ENCODE results near the gene DLGAP3.

Gene DLGAP3

GRCh38 chr1:34833711-34834110, 95.7 kb downstream of the DLGAP3 start:
- Histone ChIP-seq H3K4me1 (ENCODE audit: control insufficient read depth in 2 of 2, insufficient read depth in 1 of 2, low read depth in 1 of 2, low read length in 2 of 2) (peaks cover 2 to 9% of the 10 kb centered on the region in 2 donors), H2BK12ac (ENCODE audit: low read length) (no peak overlapping the region), H3K9me3 (replicated peaks in 1 of 2; ENCODE audit: control insufficient read depth in 2 of 2, insufficient read depth in 1 of 2, low read depth in 1 of 2, low read length in 2 of 2) (no peaks in the 10 kb centered on the region), H3K4me3 (ENCODE audit: low read length in 2 of 2) (no peak overlapping the region), H3K27me3 (ENCODE audit: control insufficient read depth in 3 of 3, insufficient read depth in 3 of 3, low read depth in 1 of 3, low read length in 3 of 3) (no peaks in the 10 kb centered on the region), H2AK5ac (ENCODE audit: low read depth, low read length) (no peak overlapping the region), H3K4me2 (ENCODE audit: insufficient read depth, low read length, poor library complexity, severe bottlenecking) (no peak overlapping the region), H3K14ac (ENCODE audit: low read length) (no peak overlapping the region), H4K91ac (ENCODE audit: low read depth, low read length, poor library complexity) (no peak overlapping the region), H3K36me3 (replicated peaks in 1 of 2; ENCODE audit: control insufficient read depth in 2 of 2, insufficient read depth in 2 of 2, low read length in 2 of 2) (no peaks in the 10 kb centered on the region), H3K79me1 (ENCODE audit: low read depth, low read length) (no peaks in the 10 kb centered on the region), H2AFZ (ENCODE audit: low read length) (no peak overlapping the region), H3K23ac (ENCODE audit: low read depth, low read length, poor library complexity) (no peak overlapping the region), H4K8ac (ENCODE audit: low read depth, low read length) (no peak overlapping the region), H3K27ac (replicated peaks; ENCODE audit: low read length) (no peak overlapping the region), H2BK15ac (ENCODE audit: low read length) (no peak overlapping the region), H2BK5ac (ENCODE audit: low read length) (no peak overlapping the region), H3K18ac (ENCODE audit: low read length) (no peak overlapping the region), H3K9ac (ENCODE audit: low read depth, low read length, poor library complexity) (no peak overlapping the region), H3K4ac (ENCODE audit: low read length) (no peak overlapping the region), H2BK120ac (ENCODE audit: low read depth, low read length) (no peak overlapping the region)
- no CpG with 5 or more reads among the region's 1 CpG for WGBS, 2 donors (ENCODE audit: extremely low coverage in 2 of 2, insufficient read length in 2 of 2, insufficient replicate concordance in 1 of 2)
- no peak for DNase-seq (ENCODE audit: low spot score)

GRCh38 chr1:34831721-34832246, 97.7 kb downstream of the DLGAP3 start:
- Histone ChIP-seq H3K9ac (ENCODE audit: low read depth, low read length, poor library complexity) (peak overlapping the region; percentile 7), H3K27ac (replicated peaks; ENCODE audit: low read length) (no peak overlapping the region)

GRCh38 chr1:34829250-34829649, 100.2 kb downstream of the DLGAP3 start:
- no peak overlapping the region for H3K9ac ChIP-seq (ENCODE audit: low read depth, low read length, poor library complexity)
- no peak overlapping the region for H3K27ac ChIP-seq (replicated peaks; ENCODE audit: low read length)
- no peaks in the 10 kb centered on the region for H3K36me3 ChIP-seq (replicated peaks in 1 of 2; ENCODE audit: control insufficient read depth in 2 of 2, insufficient read depth in 2 of 2, low read length in 2 of 2)
- H4K8ac ChIP-seq (ENCODE audit: low read depth, low read length), result no peak overlapping the region
- no peak overlapping the region for H2AFZ ChIP-seq (ENCODE audit: low read length)
- no peaks in the 10 kb centered on the region for H3K9me3 ChIP-seq (replicated peaks in 1 of 2; ENCODE audit: control insufficient read depth in 2 of 2, insufficient read depth in 1 of 2, low read depth in 1 of 2, low read length in 2 of 2)
- no peaks in the 10 kb centered on the region for H3K27me3 ChIP-seq (ENCODE audit: control insufficient read depth in 3 of 3, insufficient read depth in 3 of 3, low read depth in 1 of 3, low read length in 3 of 3)
- DNase-seq (ENCODE audit: low spot score), result no peak
- no peaks in the 10 kb centered on the region for H3K79me1 ChIP-seq (ENCODE audit: low read depth, low read length)
- H2BK5ac ChIP-seq (ENCODE audit: low read length), result no peak overlapping the region
- H4K91ac ChIP-seq (ENCODE audit: low read depth, low read length, poor library complexity), result no peak overlapping the region
- no peak overlapping the region for H3K14ac ChIP-seq (ENCODE audit: low read length)
- no CpG with 5 or more reads among the region's 3 CpGs for WGBS, 2 donors (ENCODE audit: extremely low coverage in 2 of 2, insufficient read length in 2 of 2, insufficient replicate concordance in 1 of 2)
- H3K4me1 ChIP-seq (ENCODE audit: control insufficient read depth in 2 of 2, insufficient read depth in 1 of 2, low read depth in 1 of 2, low read length in 2 of 2), result peaks cover 2 to 15% of the 10 kb centered on the region in 2 donors
- H3K23ac ChIP-seq (ENCODE audit: low read depth, low read length, poor library complexity), result no peak overlapping the region
- no peak overlapping the region for H2BK15ac ChIP-seq (ENCODE audit: low read length)
- no peak overlapping the region for H3K4ac ChIP-seq (ENCODE audit: low read length)
- no peak overlapping the region for H2AK5ac ChIP-seq (ENCODE audit: low read depth, low read length)
- no peak overlapping the region for H2BK12ac ChIP-seq (ENCODE audit: low read length)
- no peak overlapping the region for H3K4me2 ChIP-seq (ENCODE audit: insufficient read depth, low read length, poor library complexity, severe bottlenecking)
- H3K4me3 ChIP-seq (ENCODE audit: low read length in 2 of 2), result no peak overlapping the region
- H2BK120ac ChIP-seq (ENCODE audit: low read depth, low read length), result no peak overlapping the region
- no peak overlapping the region for H3K18ac ChIP-seq (ENCODE audit: low read length)

More at GRCh38 chr1:34831721-34832246, 97.7 kb downstream of the DLGAP3 start:
- no peak overlapping the region for H4K91ac ChIP-seq (ENCODE audit: low read depth, low read length, poor library complexity)
- H3K4ac ChIP-seq (ENCODE audit: low read length), result no peak overlapping the region
- no CpG with 5 or more reads among the region's 6 CpGs for WGBS, 2 donors (ENCODE audit: extremely low coverage in 2 of 2, insufficient read length in 2 of 2, insufficient replicate concordance in 1 of 2)
- H2BK5ac ChIP-seq (ENCODE audit: low read length), result no peak overlapping the region
- H3K27me3 ChIP-seq (ENCODE audit: control insufficient read depth in 3 of 3, insufficient read depth in 3 of 3, low read depth in 1 of 3, low read length in 3 of 3), result no peaks in the 10 kb centered on the region
- no peak overlapping the region for H2AK5ac ChIP-seq (ENCODE audit: low read depth, low read length)
- H2BK15ac ChIP-seq (ENCODE audit: low read length), result no peak overlapping the region
- no peak overlapping the region for H2BK12ac ChIP-seq (ENCODE audit: low read length)
- no peak for DNase-seq (ENCODE audit: low spot score)
- no peak overlapping the region for H3K23ac ChIP-seq (ENCODE audit: low read depth, low read length, poor library complexity)
- H3K18ac ChIP-seq (ENCODE audit: low read length), result no peak overlapping the region
- H2AFZ ChIP-seq (ENCODE audit: low read length), result no peak overlapping the region
- H3K14ac ChIP-seq (ENCODE audit: low read length), result no peak overlapping the region
- no peaks in the 10 kb centered on the region for H3K79me1 ChIP-seq (ENCODE audit: low read depth, low read length)
- no peak overlapping the region for H4K8ac ChIP-seq (ENCODE audit: low read depth, low read length)
- H3K36me3 ChIP-seq (replicated peaks in 1 of 2; ENCODE audit: control insufficient read depth in 2 of 2, insufficient read depth in 2 of 2, low read length in 2 of 2), result no peaks in the 10 kb centered on the region
- no peak overlapping the region for H3K4me3 ChIP-seq (ENCODE audit: low read length in 2 of 2)
- H3K9me3 ChIP-seq (replicated peaks in 1 of 2; ENCODE audit: control insufficient read depth in 2 of 2, insufficient read depth in 1 of 2, low read depth in 1 of 2, low read length in 2 of 2), result no peaks in the 10 kb centered on the region
- no peak overlapping the region for H2BK120ac ChIP-seq (ENCODE audit: low read depth, low read length)
- no peak overlapping the region for H3K4me2 ChIP-seq (ENCODE audit: insufficient read depth, low read length, poor library complexity, severe bottlenecking)
- H3K4me1 ChIP-seq (ENCODE audit: control insufficient read depth in 2 of 2, insufficient read depth in 1 of 2, low read depth in 1 of 2, low read length in 2 of 2), result peaks cover 2 to 17% of the 10 kb centered on the region in 2 donors

GRCh38 chr1:34828611-34829010, 100.8 kb downstream of the DLGAP3 start:
- Histone ChIP-seq H2AK5ac (ENCODE audit: low read depth, low read length) (no peak overlapping the region), H2BK12ac (ENCODE audit: low read length) (no peak overlapping the region), H2BK5ac (ENCODE audit: low read length) (no peak overlapping the region), H3K4ac (ENCODE audit: low read length) (no peak overlapping the region), H3K36me3 (replicated peaks in 1 of 2; ENCODE audit: control insufficient read depth in 2 of 2, insufficient read depth in 2 of 2, low read length in 2 of 2) (no peaks in the 10 kb centered on the region), H3K23ac (ENCODE audit: low read depth, low read length, poor library complexity) (no peak overlapping the region), H3K14ac (ENCODE audit: low read length) (no peak overlapping the region), H3K79me1 (ENCODE audit: low read depth, low read length) (no peaks in the 10 kb centered on the region), H4K8ac (ENCODE audit: low read depth, low read length) (no peak overlapping the region), H2BK120ac (ENCODE audit: low read depth, low read length) (no peak overlapping the region), H3K4me2 (ENCODE audit: insufficient read depth, low read length, poor library complexity, severe bottlenecking) (no peak overlapping the region), H3K27me3 (ENCODE audit: control insufficient read depth in 3 of 3, insufficient read depth in 3 of 3, low read depth in 1 of 3, low read length in 3 of 3) (no peaks in the 10 kb centered on the region), H4K91ac (ENCODE audit: low read depth, low read length, poor library complexity) (no peak overlapping the region), H3K4me1 (ENCODE audit: control insufficient read depth in 2 of 2, insufficient read depth in 1 of 2, low read depth in 1 of 2, low read length in 2 of 2) (peaks cover 2 to 15% of the 10 kb centered on the region in 2 donors), H3K27ac (replicated peaks; ENCODE audit: low read length) (no peak overlapping the region), H3K4me3 (ENCODE audit: low read length in 2 of 2) (no peak overlapping the region), H3K9ac (ENCODE audit: low read depth, low read length, poor library complexity) (no peak overlapping the region), H3K18ac (ENCODE audit: low read length) (no peak overlapping the region), H3K9me3 (replicated peaks in 1 of 2; ENCODE audit: control insufficient read depth in 2 of 2, insufficient read depth in 1 of 2, low read depth in 1 of 2, low read length in 2 of 2) (peaks cover 0 to 4% of the 10 kb centered on the region in 2 donors), H2BK15ac (ENCODE audit: low read length) (no peak overlapping the region), H2AFZ (ENCODE audit: low read length) (no peak overlapping the region)
- no CpG with 5 or more reads among the region's 2 CpGs for WGBS, 2 donors (ENCODE audit: extremely low coverage in 2 of 2, insufficient read length in 2 of 2, insufficient replicate concordance in 1 of 2)
- DNase-seq (ENCODE audit: low spot score), result no peak
